HG02981 (cell line): ENCODE data around the gene PTH1R.

Experiments used
- ATAC-seq: cut with Tn5 transposase; IDR thresholded peaks from one replicate; pipeline ENCODE4 v1.9.1; 2021; ENCODE audit warnings: mild to moderate bottlenecking, moderate library complexity; ENCODE audit not compliant: unreplicated experiment

Gene PTH1R

GRCh38 chr3:46863261-46863782, 14.2 kb upstream of the PTH1R start, which contains the start of gene MYL3:
Gene MYL3 (minus strand): TSS chr3:46863444. CDS start chr3:46863390, 54 bp downstream.
- ATAC-seq, result no peak

GRCh38 chr3:46864061-46864881, 13.2 kb upstream of the PTH1R start:
- ATAC-seq, result no peak

- no peak for ATAC-seq
These were observed 12.5 kb upstream of the PTH1R start for GRCh38 chr3:46865031-46865507.

- ATAC-seq, result no peak
These were observed 12.0 kb upstream of the PTH1R start for GRCh38 chr3:46865546-46865945.

- no peak for ATAC-seq
These were observed 11.4 kb upstream of the PTH1R start for GRCh38 chr3:46866032-46866595.

- ATAC-seq, result no peak
These were observed 10.6 kb upstream of the PTH1R start for GRCh38 chr3:46866720-46867549.

GRCh38 chr3:46867550-46867898, 10.0 kb upstream of the PTH1R start:
- no peak for ATAC-seq

GRCh38 chr3:46868287-46868686, 9.2 kb upstream of the PTH1R start:
- ATAC-seq, result no peak

GRCh38 chr3:46868948-46869347, 8.6 kb upstream of the PTH1R start:
- ATAC-seq, result no peak

- no peak for ATAC-seq
These were observed 8.1 kb upstream of the PTH1R start for GRCh38 chr3:46869440-46869839.

GRCh38 chr3:46870651-46871050, 6.9 kb upstream of the PTH1R start:
- ATAC-seq, result no peak

GRCh38 chr3:46871222-46871621, 6.3 kb upstream of the PTH1R start:
- ATAC-seq, result no peak

GRCh38 chr3:46873521-46873920, 4.0 kb upstream of the PTH1R start:
- no peak for ATAC-seq

- no peak for ATAC-seq
These were observed 3.1 kb upstream of the PTH1R start for GRCh38 chr3:46874430-46874829.

- ATAC-seq, result no peak
These were observed 2.0 kb upstream of the PTH1R start for GRCh38 chr3:46875560-46875959.

GRCh38 chr3:46876313-46877300, 914 bp upstream of the PTH1R start:
- no peak for ATAC-seq

- ATAC-seq, result no peak
These were observed 1.4 kb downstream of the PTH1R start for GRCh38 chr3:46878781-46879436.

GRCh38 chr3:46880884-46881595, 3.5 kb downstream of the PTH1R start:
- ATAC-seq, result no peak
